Skeletal muscle tissue (tissue), 4 donors: ENCODE results near the gene ACCSL. TPM values are rescaled to one million over a fixed set of nuclear protein-coding genes. Genes with fewer than 3 reads are reported as not detected.

Source experiments
- H3K27ac ChIP-seq: one replicate; pipeline ENCODE4 v1.7.0; 2013; ENCODE audit warnings: mild to moderate bottlenecking, low read depth, low read length, inconsistent platforms
- H3K27me3 ChIP-seq, 3 donors: one replicate each; pipeline ENCODE4 v1.7.0; 2013; ENCODE audit warnings: low read length in 3 of 3; ENCODE audit not compliant: control insufficient read depth in 3 of 3, insufficient read depth in 3 of 3
- H3K36me3 ChIP-seq, 3 donors: one replicate each; pipeline ENCODE4 v1.7.0; 2013; ENCODE audit warnings: low read length in 3 of 3; ENCODE audit not compliant: control insufficient read depth in 3 of 3, insufficient read depth in 3 of 3
- H3K4me1 ChIP-seq, 3 donors: one replicate each; pipeline ENCODE4 v1.7.0; 2013; ENCODE audit warnings: low read length in 3 of 3, mild to moderate bottlenecking in 3 of 3; ENCODE audit not compliant: control insufficient read depth in 3 of 3, insufficient read depth in 3 of 3
- H3K4me3 ChIP-seq, 3 donors: one replicate each; pipeline ENCODE4 v1.7.0; 2013; ENCODE audit warnings: low read length in 3 of 3
- H3K9ac ChIP-seq, 3 donors: one replicate each; pipeline ENCODE4 v1.7.0; 2013; ENCODE audit warnings: low read length in 3 of 3, mild to moderate bottlenecking in 3 of 3, moderate library complexity in 2 of 3, low read depth in 1 of 3
- H3K9me3 ChIP-seq, 3 donors: one replicate each; pipeline ENCODE4 v1.7.0; 2013; ENCODE audit warnings: low read length in 3 of 3; ENCODE audit not compliant: control insufficient read depth in 3 of 3
- total RNA-seq: library from RNA; depleted of rRNA; stranded (reverse); fragments of >200 nt; gene quantifications from one replicate; pipeline ENCODE4 v1.2.3, GENCODE V29; 2014
- donor health status: Osteomylitis.

The ACCSL gene
- total RNA-seq, 1 donor from 2014 or later = not detected

DNA sequence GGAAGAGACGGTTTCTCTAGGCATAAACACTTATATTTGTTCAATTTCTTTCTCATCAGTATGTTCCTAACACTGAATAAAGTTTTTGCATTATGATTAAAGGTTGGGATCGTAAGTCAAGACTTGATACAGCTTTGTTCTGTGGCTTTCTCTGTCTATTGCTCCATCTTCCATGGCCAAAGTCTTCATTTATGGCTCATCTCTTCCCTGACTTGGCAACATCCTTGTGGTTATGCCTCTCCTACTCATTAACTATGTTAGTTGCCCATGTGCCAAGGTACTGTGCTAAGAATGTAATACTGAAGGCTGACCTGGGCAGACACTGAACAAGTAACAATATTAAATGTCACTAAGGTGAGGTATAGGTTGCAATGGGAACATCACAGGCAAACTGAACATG, 1.6 kb upstream of the ACCSL start:
- Histone ChIP-seq H3K4me3 (no peak overlapping the region), H3K9ac (no peak overlapping the region), H3K9me3 (no peaks in the 10 kb centered on the region), H3K36me3 (no peaks in the 10 kb centered on the region), H3K4me1 (no peaks in the 10 kb centered on the region), H3K27me3 (no peaks in the 10 kb centered on the region), H3K27ac (no peak overlapping the region)

DNA sequence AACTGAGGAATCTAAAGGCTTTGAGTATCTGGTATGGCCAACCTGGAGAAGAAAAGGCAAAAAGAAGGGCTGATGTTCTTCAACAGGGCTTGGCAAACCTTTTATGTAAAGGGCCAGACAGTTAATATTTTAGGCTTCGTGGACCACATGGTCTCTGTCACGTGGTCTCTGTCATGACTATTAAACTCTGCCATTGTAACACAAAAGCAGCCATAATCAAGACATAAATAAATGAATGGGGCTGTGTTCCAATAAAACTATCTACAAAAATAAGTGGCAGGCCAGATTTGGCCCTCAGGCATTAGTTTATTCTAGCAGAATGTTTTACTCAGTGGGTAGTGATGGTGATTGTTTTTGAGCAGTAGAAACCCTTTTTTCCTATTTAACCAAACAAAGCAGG, 483 bp upstream of the ACCSL start:
- Histone ChIP-seq H3K27ac (no peak overlapping the region), H3K4me1 (no peaks in the 10 kb centered on the region), H3K9ac (no peak overlapping the region), H3K9me3 (no peaks in the 10 kb centered on the region), H3K4me3 (no peak overlapping the region), H3K36me3 (no peaks in the 10 kb centered on the region), H3K27me3 (no peaks in the 10 kb centered on the region)

DNA sequence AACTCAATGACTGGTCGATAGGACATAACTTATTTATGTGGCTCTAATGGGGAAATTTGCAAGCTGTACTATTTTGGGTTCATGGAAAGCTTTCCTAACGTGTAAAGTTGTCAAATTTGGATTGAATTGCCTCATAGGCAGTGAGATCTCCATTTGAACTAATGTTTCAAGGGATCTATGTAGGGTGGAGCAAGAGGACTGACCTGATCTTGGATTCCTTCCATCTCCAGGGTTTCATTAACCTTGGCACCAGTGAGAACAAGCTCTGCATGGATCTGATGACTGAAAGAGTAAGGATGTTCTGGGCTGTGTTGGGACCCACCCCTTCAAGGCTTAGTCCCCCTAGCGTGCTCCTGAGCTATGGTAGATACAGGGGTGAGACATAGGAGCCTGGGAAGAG, 2.1 kb downstream of the ACCSL start:
- Histone ChIP-seq H3K36me3 (no peaks in the 10 kb centered on the region), H3K4me3 (no peak overlapping the region), H3K9me3 (no peaks in the 10 kb centered on the region), H3K4me1 (no peaks in the 10 kb centered on the region), H3K27me3 (peaks cover 0 to 5% (median 0%) of the 10 kb centered on the region in 3 donors), H3K9ac (no peak overlapping the region), H3K27ac (no peak overlapping the region)

DNA sequence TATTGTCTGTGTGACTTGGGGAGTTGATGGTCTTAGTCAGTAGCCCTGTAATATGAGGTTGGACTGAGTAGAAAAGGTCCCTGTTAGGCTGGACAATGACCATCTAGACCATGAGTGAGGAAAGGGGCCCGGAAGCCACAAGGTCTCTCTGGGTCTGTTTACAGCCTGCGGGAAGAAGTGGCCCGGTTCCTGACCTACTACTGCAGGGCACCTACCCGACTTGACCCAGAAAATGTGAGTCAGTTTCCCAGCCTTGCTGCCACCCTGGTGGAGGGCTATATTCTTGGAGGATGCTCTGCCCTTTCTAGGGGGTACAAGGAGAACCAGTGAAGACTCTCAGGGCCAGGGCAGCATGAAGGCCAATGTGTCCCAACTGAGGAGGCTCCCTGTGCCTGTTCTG, 3.4 kb downstream of the ACCSL start:
- Histone ChIP-seq H3K27me3 (peaks cover 0 to 5% (median 0%) of the 10 kb centered on the region in 3 donors), H3K4me3 (no peak overlapping the region), H3K9ac (no peak overlapping the region), H3K4me1 (no peaks in the 10 kb centered on the region), H3K9me3 (no peaks in the 10 kb centered on the region), H3K27ac (no peak overlapping the region), H3K36me3 (no peaks in the 10 kb centered on the region)

DNA sequence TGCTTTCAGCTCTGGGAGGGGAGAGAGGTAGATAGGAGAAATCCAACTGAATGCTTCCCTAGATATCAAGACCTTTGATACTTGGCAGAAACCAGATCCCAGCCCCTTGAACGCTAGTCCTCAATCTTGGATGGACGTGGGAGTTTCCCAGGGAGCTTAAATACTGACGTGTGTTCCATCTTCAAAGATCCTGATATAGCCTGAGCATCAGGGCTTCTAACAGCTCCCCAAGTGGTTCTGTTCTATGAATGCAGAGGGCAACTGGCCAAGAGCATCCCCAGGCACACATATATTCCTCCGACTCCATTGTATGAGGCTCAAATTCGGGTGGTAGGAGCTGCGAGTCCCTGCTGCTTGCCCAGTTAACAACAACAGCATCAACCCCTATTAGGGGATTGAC, 9.6 kb downstream of the ACCSL start:
- no peaks in the 10 kb centered on the region for H3K4me1 ChIP-seq

DNA sequence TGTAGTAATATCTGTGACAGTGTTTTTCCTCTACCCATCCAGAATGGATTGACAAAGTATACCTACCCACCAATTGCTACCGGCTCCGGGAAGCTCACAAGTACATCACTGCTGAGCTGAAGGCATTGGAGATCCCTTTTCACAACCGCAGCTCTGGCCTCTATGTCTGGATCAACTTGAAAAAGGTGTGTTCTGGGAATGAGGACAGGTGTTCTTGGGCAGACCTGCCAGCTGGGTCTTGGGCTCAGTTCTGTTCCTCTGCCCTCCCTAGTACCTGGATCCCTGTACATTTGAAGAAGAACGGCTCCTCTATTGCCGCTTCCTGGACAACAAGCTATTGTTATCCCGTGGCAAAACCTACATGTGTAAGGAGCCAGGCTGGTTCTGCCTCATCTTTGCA, 10.5 kb downstream of the ACCSL start:
- no peaks in the 10 kb centered on the region for H3K36me3 ChIP-seq

More for the DNA sequence above, 9.6 kb downstream of the ACCSL start:
- H3K9ac ChIP-seq = no peak overlapping the region
- H3K4me3 ChIP-seq = no peak overlapping the region
- no peaks in the 10 kb centered on the region for H3K9me3 ChIP-seq
- H3K27ac ChIP-seq = no peak overlapping the region
- H3K27me3 ChIP-seq = peaks cover 0 to 5% (median 0%) of the 10 kb centered on the region in 3 donors
- H3K36me3 ChIP-seq = no peaks in the 10 kb centered on the region

DNA sequence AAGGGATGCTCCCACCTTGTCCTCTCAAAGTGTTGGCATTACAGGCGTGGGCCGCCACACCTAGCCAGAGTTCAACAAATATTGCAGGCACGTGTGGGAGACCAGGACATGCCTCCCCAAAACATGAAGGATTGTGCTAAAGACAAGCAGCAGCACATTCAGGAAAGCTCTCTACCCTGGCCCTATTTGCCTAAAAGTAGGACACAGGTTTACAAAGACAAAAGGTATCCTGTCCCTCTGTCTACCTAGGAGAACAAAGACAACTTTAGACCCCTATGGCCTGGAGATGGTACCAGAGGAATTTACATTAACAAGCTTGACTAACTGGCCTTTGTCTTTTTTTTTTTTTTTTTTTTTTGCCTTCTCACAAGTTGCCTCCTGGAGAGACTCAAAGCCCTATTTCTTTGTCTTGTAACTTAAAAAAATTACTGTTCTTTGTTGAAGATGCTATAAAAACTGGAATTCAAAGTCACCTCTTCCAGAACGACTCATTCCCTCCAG, 17.4 kb downstream of the ACCSL start:
- no peak overlapping the region for H3K4me3 ChIP-seq
- H3K4me1 ChIP-seq = peaks cover 4 to 10% (median 6%) of the 10 kb centered on the region in 3 donors
- peaks cover 0 to 7% (median 1%) of the 10 kb centered on the region in 3 donors for H3K36me3 ChIP-seq
- no peaks in the 10 kb centered on the region for H3K27me3 ChIP-seq
- no peaks in the 10 kb centered on the region for H3K9me3 ChIP-seq
- peak overlapping the region in 2 of 3 donors; percentile 82 to 91 for H3K9ac ChIP-seq
- H3K27ac ChIP-seq = peak overlapping the region; percentile 86

More for the DNA sequence above, 10.5 kb downstream of the ACCSL start:
- H3K4me3 ChIP-seq = no peak overlapping the region
- no peak overlapping the region for H3K27ac ChIP-seq
- H3K27me3 ChIP-seq = no peaks in the 10 kb centered on the region
- H3K9me3 ChIP-seq = no peaks in the 10 kb centered on the region
- no peak overlapping the region for H3K9ac ChIP-seq
- no peaks in the 10 kb centered on the region for H3K4me1 ChIP-seq

DNA sequence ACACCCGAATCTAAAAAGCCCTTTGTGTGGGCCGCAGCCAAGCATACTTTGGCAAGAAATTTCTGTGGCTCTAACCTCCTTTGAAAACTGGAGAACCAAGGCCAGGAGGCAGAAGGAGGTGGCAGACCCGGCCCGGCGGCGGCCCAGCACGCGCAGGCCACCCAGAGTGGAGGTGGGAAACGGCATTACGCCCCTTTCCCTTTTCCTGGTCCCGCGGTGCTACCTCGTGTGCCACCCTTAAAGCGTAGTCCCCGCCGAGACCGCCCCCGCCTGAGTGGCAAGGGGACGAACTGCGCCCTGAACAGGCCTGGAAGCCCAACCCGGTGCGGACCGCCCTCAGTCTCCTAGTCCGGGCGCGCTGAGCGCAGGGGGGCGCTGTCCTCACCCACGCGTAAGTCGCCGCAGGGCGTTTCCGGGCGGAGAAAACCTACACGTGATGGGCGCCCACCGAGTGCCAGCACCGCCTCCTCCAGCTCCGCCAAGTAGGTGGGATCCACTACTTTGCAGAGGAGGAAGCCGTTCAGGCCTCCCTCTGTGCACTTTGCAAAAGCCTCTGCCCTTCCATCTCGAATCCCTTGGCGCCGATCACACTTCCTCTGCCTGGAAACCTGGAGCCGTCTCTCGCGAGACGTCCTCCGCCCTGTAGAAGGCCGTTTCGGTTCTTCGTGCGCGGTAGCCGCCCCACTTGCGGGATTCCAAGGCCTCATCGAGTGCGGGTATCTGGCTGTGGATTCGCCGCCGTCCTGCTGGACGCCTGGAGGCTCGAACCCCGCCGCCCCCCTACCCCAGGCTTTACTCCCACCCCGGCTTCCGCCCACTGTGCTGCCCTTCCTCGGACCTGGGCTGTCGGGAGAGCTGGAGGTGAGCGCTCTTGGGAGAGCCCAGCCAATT, 18.3 kb downstream of the ACCSL start, which contains the start of gene ACCS:
Gene ACCS (plus strand): TSS at position 430 of the 891 bp plus-strand sequence. CDS start 1,358 bp downstream, outside the sequence.
- Histone ChIP-seq H3K4me1 (peaks cover 4 to 10% (median 6%) of the 10 kb centered on the region in 3 donors), H3K9ac (peak within 1 kb of the TSS; percentile 82 to 91 (median 84)), H3K36me3 (peaks cover 0 to 8% (median 5%) of the 10 kb centered on the region in 3 donors), H3K4me3 (peak within 1 kb of the TSS; percentile 76 to 97 (median 95)), H3K9me3 (no peaks in the 10 kb centered on the region), H3K27me3 (no peaks in the 10 kb centered on the region), H3K27ac (peak within 1 kb of the TSS; percentile 86)

DNA sequence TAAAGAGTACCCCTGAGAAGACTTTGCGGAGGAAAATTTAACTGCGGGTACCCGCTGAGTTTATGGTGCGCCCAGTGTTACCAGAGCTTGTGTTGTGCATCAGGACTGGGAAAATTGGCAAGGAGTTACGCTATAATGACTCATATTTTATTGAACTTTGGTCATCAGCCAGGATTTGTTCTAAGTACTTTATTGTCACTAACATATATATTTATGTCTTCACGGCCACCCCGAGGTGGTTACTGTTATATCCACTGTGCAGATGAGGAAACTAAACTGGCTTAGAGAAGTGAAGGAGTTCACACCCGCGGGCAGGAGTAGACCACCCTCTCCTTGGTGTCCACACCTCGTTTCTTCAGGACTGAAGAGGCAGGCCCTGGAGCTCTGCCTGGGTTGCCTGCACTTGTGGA, 19.0 kb downstream of the ACCSL start:
- H3K4me1 ChIP-seq = peaks cover 4 to 10% (median 6%) of the 10 kb centered on the region in 3 donors
- H3K27ac ChIP-seq = peak overlapping the region; percentile 86
- H3K9me3 ChIP-seq = no peaks in the 10 kb centered on the region
- H3K9ac ChIP-seq = peak overlapping the region; percentile 82 to 91 (median 84)
- peaks cover 6 to 12% (median 6%) of the 10 kb centered on the region in 3 donors for H3K36me3 ChIP-seq
- H3K4me3 ChIP-seq = peak overlapping the region; percentile 76 to 97 (median 95)
- H3K27me3 ChIP-seq = no peaks in the 10 kb centered on the region

DNA sequence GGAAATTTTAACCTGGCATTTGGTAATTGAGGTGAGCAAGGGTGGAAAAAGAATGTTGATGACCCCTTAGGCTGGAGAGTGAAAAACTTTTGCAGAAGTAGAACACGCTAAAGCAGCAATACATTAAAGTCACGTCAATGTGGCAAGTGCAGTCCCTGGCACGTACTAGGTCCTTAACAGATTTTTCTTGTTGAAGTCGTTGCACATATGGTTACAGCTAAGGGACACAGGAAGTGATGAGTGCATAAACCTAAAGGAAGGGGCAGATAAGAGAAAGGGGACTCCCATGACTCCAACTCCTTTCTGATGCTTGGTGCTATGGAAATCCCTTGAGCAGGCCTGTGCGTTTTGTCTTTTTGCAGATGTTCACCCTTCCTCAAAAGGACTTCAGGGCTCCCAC, 19.5 kb downstream of the ACCSL start:
- H3K4me1 ChIP-seq = peaks cover 4 to 10% (median 6%) of the 10 kb centered on the region in 3 donors
- peak overlapping the region in 1 of 3 donors; percentile 28 for H3K9ac ChIP-seq
- H3K4me3 ChIP-seq = peak overlapping the region; percentile 76 to 97 (median 95)
- H3K27ac ChIP-seq = no peak overlapping the region
- H3K9me3 ChIP-seq = no peaks in the 10 kb centered on the region
- no peaks in the 10 kb centered on the region for H3K27me3 ChIP-seq
- peaks cover 6 to 12% (median 6%) of the 10 kb centered on the region in 3 donors for H3K36me3 ChIP-seq
